IMR-90 (cell line): ENCODE measurements around the gene GPT2. TPM values are rescaled to one million over a fixed set of nuclear protein-coding genes. Genes with fewer than 3 reads are reported as not detected.
A peak's percentile ranks its signal among the peaks of the same experiment; 100 is the strongest.

Experiments used
- ATAC-seq: fragments of 200-7000 bp; cut with Tn5 transposase; 2 replicates; pipeline ENCODE4 v1.9.1; 2020; ENCODE audit warnings: low read depth, mild to moderate bottlenecking, moderate library complexity
- BruUV-seq: library from RNA; stranded (reverse); fragments of 400-500 nt; replicated peaks from 2 replicates; lab custom pipeline; 2021; lab: Mats Ljungman, UMichigan
- CTCF ChIA-PET: fragments of 300-600 bp; formaldehyde crosslinking; extraction: SDS; loops from one replicate; lab custom pipeline; 2021; ENCODE audit warnings: antibody characterized with exemption; lab: Yijun Ruan, JAX
- POLR2A ChIA-PET: fragments of 300-600 bp; sonication (Branson Sonifier 250); formaldehyde crosslinking; loops from one replicate; lab custom pipeline; 2022; ENCODE audit warnings: antibody characterized with exemption; ENCODE audit not compliant: unreplicated experiment; lab: Charles Lee
- DNase-seq: peaks from one replicate; pipeline ENCODE4 v3.0.0; 2013
- H2AFZ ChIP-seq: replicated peaks from 2 replicates; pipeline ENCODE3; 2013; ENCODE audit warnings: low read length, mild to moderate bottlenecking; ENCODE audit not compliant: poor library complexity
- H2AK5ac ChIP-seq: 2 replicates; pipeline ENCODE4 v1.6.1; 2013; ENCODE audit warnings: low read depth, low read length, inconsistent platforms
- H2AK9ac ChIP-seq: replicated peaks from 2 replicates; pipeline ENCODE3; 2013; ENCODE audit warnings: mild to moderate bottlenecking, low read depth, low read length, moderate library complexity; ENCODE audit not compliant: poor library complexity
- H2BK120ac ChIP-seq: 2 replicates; pipeline ENCODE4 v1.6.1; 2013; ENCODE audit warnings: low read depth, low read length, inconsistent platforms
- H2BK15ac ChIP-seq: 3 replicates; pipeline ENCODE4 v1.6.1; 2013; ENCODE audit warnings: low read depth, low read length, inconsistent platforms
- H2BK20ac ChIP-seq: 2 replicates; pipeline ENCODE4 v1.6.1; 2013; ENCODE audit warnings: low read depth, mild to moderate bottlenecking, inconsistent platforms, low read length, moderate library complexity
- H2BK5ac ChIP-seq: 2 replicates; pipeline ENCODE4 v1.6.1; 2013; ENCODE audit warnings: mild to moderate bottlenecking, low read depth, low read length, inconsistent platforms; ENCODE audit not compliant: poor library complexity, severe bottlenecking
- H3K14ac ChIP-seq: replicated peaks from 2 replicates; pipeline ENCODE4 v1.6.1; 2013; ENCODE audit warnings: low read depth, low read length, inconsistent platforms
- H3K18ac ChIP-seq: 2 replicates; pipeline ENCODE4 v1.6.1; 2013; ENCODE audit warnings: low read depth, low read length, control low read depth
- H3K23ac ChIP-seq: 2 replicates; pipeline ENCODE4 v1.6.1; 2013; ENCODE audit warnings: low read depth, low read length, inconsistent platforms
- H3K27ac ChIP-seq: 2 replicates; pipeline ENCODE4 v1.5.1; 2013; ENCODE audit warnings: mild to moderate bottlenecking, control low read depth, low read length; ENCODE audit not compliant: insufficient read depth
- H3K27me3 ChIP-seq: 2 replicates; pipeline ENCODE4 v1.6.1; 2013; ENCODE audit warnings: low read length; ENCODE audit not compliant: control insufficient read depth, insufficient read depth
- H3K36me3 ChIP-seq: 2 replicates; pipeline ENCODE4 v1.6.1; 2013; ENCODE audit warnings: low read length, mixed read lengths; ENCODE audit not compliant: control insufficient read depth, insufficient read depth
- H3K4ac ChIP-seq: 2 replicates; pipeline ENCODE4 v1.6.1; 2013; ENCODE audit warnings: low read depth, low read length, inconsistent platforms
- H3K4me1 ChIP-seq: 2 replicates; pipeline ENCODE4 v1.6.1; 2013; ENCODE audit warnings: low read length, mixed read lengths; ENCODE audit not compliant: control insufficient read depth, insufficient read depth
- H3K4me2 ChIP-seq: 2 replicates; pipeline ENCODE4 v1.6.1; 2013; ENCODE audit warnings: low read depth, mild to moderate bottlenecking, control low read depth, low read length, moderate library complexity
- H3K4me3 ChIP-seq: 2 replicates; pipeline ENCODE4 v1.5.1; 2013; ENCODE audit warnings: low read depth, mild to moderate bottlenecking, control low read depth, low read length, moderate library complexity; ENCODE audit not compliant: insufficient read depth
- H3K56ac ChIP-seq: 2 replicates; pipeline ENCODE4 v1.6.1; 2013; ENCODE audit warnings: low read length, inconsistent platforms; ENCODE audit not compliant: insufficient read depth; ENCODE audit errors: extremely low read depth
- H3K79me1 ChIP-seq, 2 experiments: 2 replicates each; pipeline ENCODE4 v1.6.1; 2013; ENCODE audit warnings: low read length in 2 of 2, inconsistent platforms in 1 of 2, low read depth in 1 of 2
- H3K9ac ChIP-seq: 2 replicates; pipeline ENCODE4 v1.6.1; 2013; ENCODE audit warnings: low read depth, low read length, control low read depth
- H3K9me1 ChIP-seq: 2 replicates; pipeline ENCODE4 v1.6.1; 2013; ENCODE audit warnings: low read length, inconsistent platforms; ENCODE audit not compliant: insufficient read depth
- H3K9me3 ChIP-seq: 2 replicates; pipeline ENCODE4 v1.6.1; 2013; ENCODE audit warnings: low read length; ENCODE audit not compliant: control insufficient read depth, insufficient read depth
- H4K20me1 ChIP-seq: 2 replicates; pipeline ENCODE4 v1.6.1; 2013; ENCODE audit warnings: low read length, inconsistent platforms; ENCODE audit not compliant: insufficient read depth
- H4K5ac ChIP-seq: 2 replicates; pipeline ENCODE4 v1.6.1; 2013; ENCODE audit warnings: mild to moderate bottlenecking, low read depth, low read length, control low read depth
- H4K8ac ChIP-seq, 2 experiments: 2 replicates each; pipeline ENCODE4 v1.6.1; 2013; ENCODE audit warnings: low read depth in 2 of 2, low read length in 2 of 2, control low read depth in 1 of 2, inconsistent platforms in 1 of 2
- H4K91ac ChIP-seq: 2 replicates; pipeline ENCODE4 v1.6.1; 2013; ENCODE audit warnings: low read depth, low read length, inconsistent platforms; ENCODE audit not compliant: insufficient read depth
- BHLHE40 ChIP-seq: fragments of 150-350 bp; IDR thresholded peaks from 2 replicates; pipeline ENCODE4 v1.6.1; 2016; ENCODE audit warnings: mild to moderate bottlenecking, low read depth, low read length
- CEBPB ChIP-seq: IDR thresholded peaks from 2 replicates; pipeline ENCODE4 v1.6.1; 2012; ENCODE audit warnings: low read depth, low read length, improper control_type of control experiment
- ELK1 ChIP-seq: fragments of 150-350 bp; IDR thresholded peaks from 2 replicates; pipeline ENCODE4 v1.6.1; 2016; ENCODE audit warnings: low read depth, mild to moderate bottlenecking, low read length, moderate library complexity, borderline replicate concordance
- FOS ChIP-seq: fragments of 150-350 bp; IDR thresholded peaks from 2 replicates; pipeline ENCODE4 v1.6.1; 2016; ENCODE audit warnings: low read depth, low read length
- NFE2L2 ChIP-seq: fragments of 150-350 bp; IDR thresholded peaks from 2 replicates; pipeline ENCODE4 v1.6.1; 2016; ENCODE audit warnings: low read depth, mild to moderate bottlenecking, low read length
- POLR2A ChIP-seq: IDR thresholded peaks from 2 replicates; pipeline ENCODE4 v1.6.1; 2012; ENCODE audit warnings: mild to moderate bottlenecking, low read depth, low read length
- RAD21 ChIP-seq: IDR thresholded peaks from 2 replicates; pipeline ENCODE4 v1.6.1; 2012; ENCODE audit warnings: low read length, improper control_type of control experiment
- SMC3 ChIP-seq: fragments of 150-350 bp; IDR thresholded peaks from 2 replicates; pipeline ENCODE4 v1.6.1; 2016; ENCODE audit warnings: low read depth, mild to moderate bottlenecking, antibody characterized with exemption, low read length, moderate library complexity
- WGBS, 2 experiments: methylation state at CpG; one replicate each; pipeline versions ENCODE4 v1.1.5 to v1.1.7; 2013; ENCODE audit warnings: missing lambda C conversion rate in 2 of 2; ENCODE audit not compliant: insufficient read length in 1 of 2; ENCODE audit errors: extremely low coverage in 2 of 2; 5-methylcytosine and 5-hydroxymethylcytosine counted together
- dilution Hi-C: fragments of 300-500 bp; cut with HindIII; formaldehyde crosslinking; loops from one replicate; pipeline ENCODE4 v1.14.3; 2018; ENCODE audit warnings: low sequenced_read_pairs; ENCODE audit not compliant: unreplicated experiment
- in situ Hi-C: fragments of 300-500 bp; cut with MboI; formaldehyde crosslinking; loops from 3 replicates; pipeline ENCODE4 v1.14.3; 2019; ENCODE audit warnings: low sequenced_read_pairs, inconsistent platforms, mixed read lengths
- intact Hi-C: fragments of 100-400 bp; cut with micrococcal nuclease; formaldehyde crosslinking; loops from 2 replicates; pipeline ENCODE4 v1.10.0; 2022
- polyA plus RNA-seq, 3 experiments: library from polyadenylated mRNA; depleted of rRNA; stranded (reverse); fragments of >200 nt; gene quantifications; 2 replicates each; pipeline ENCODE4 v1.2.3, GENCODE V29; 2012; ENCODE audit warnings: low replicate concordance in 1 of 3
- total RNA-seq: library from RNA; depleted of rRNA; stranded (reverse); fragments of >200 nt; gene quantifications from 2 replicates; pipeline ENCODE4 v1.2.3, GENCODE V29; 2012

The GPT2 gene
- total and polyA plus RNA-seq, 2 of the 4 experiments (the other 2 are of a cell fraction) = 26.4 to 31.5 TPM

DNA sequence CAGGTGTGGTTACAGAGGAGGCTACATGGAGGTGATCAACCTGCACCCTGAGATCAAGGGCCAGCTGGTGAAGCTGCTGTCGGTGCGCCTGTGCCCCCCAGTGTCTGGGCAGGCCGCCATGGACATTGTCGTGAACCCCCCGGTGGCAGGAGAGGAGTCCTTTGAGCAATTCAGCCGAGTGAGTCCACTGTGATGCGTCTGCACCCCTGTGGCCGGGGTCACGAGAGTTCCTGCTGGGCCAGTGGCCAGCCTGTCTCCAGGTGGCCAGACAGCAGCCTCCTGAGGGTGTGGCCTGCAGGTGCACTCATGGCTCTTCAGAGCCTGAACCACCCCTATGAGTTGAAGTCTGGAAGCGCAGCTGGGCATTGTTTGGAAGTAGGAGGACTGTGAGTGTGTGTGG is 38.1 kb downstream of the GPT2 start:
- H2AFZ ChIP-seq = peak overlapping the region; percentile 0
- no peaks in the 10 kb centered on the region for H3K9me3 ChIP-seq
- peaks cover 0 to 6% of the 10 kb centered on the region in 2 experiments; a peak in 3 of 4 replicates for H3K79me1 ChIP-seq
- 91% methylated on average over 6 of the region's 10 CpGs; no CpG with 5 or more reads in 1 of the 2 experiments for WGBS, 2 experiments
- dilution Hi-C loops = no loop called here
- no peak overlapping the region for H3K14ac ChIP-seq
- DNase-seq (no peak), ATAC-seq (no peak)
- no peak overlapping the region for H4K91ac ChIP-seq
- peaks cover 5% of the 10 kb centered on the region; the same call in 1 of the 2 replicates for H3K9me1 ChIP-seq
- ChIA-PET CTCF (no interaction called here), POLR2A (no interaction called here)
- TF ChIP-seq CEBPB = no peak
- no peak for TF ChIP-seq NFE2L2
- no peak for TF ChIP-seq RAD21
- no peak for TF ChIP-seq FOS
- no peak for TF ChIP-seq BHLHE40
- TF ChIP-seq POLR2A = no peak
- no peak for TF ChIP-seq SMC3
- TF ChIP-seq ELK1 = no peak
- no peak overlapping the region for H2AK9ac ChIP-seq
- no peak overlapping the region for H3K23ac ChIP-seq
- no peak overlapping the region for H3K9ac ChIP-seq
- no peak overlapping the region for H2BK15ac ChIP-seq
- no peak overlapping the region for H3K56ac ChIP-seq
- no peak overlapping the region for H2BK20ac ChIP-seq
- H3K4me1 ChIP-seq = no peaks in the 10 kb centered on the region
- in situ Hi-C loops = loop anchor here (10.0 kb wide), 1 partner anchor 247 kb away; no protein-coding TSS in a partner anchor
- H3K4me3 ChIP-seq = no peak overlapping the region
- H3K4me2 ChIP-seq = no peak overlapping the region
- no peak overlapping the region for H2BK5ac ChIP-seq
- BruUV-seq = no TSS peak
- intact Hi-C loops = no loop called here
- peaks cover 5% of the 10 kb centered on the region for H4K20me1 ChIP-seq
- H3K18ac ChIP-seq = no peak overlapping the region
- H3K36me3 ChIP-seq = peaks cover 75% of the 10 kb centered on the region
- no peak overlapping the region for H3K27ac ChIP-seq
- H4K8ac ChIP-seq = no peak overlapping the region
- H4K5ac ChIP-seq = no peak overlapping the region
- no peaks in the 10 kb centered on the region for H3K27me3 ChIP-seq
- H2BK120ac ChIP-seq = no peak overlapping the region
- no peak overlapping the region for H2AK5ac ChIP-seq
- no peak overlapping the region for H3K4ac ChIP-seq
